PFSK-1 (cell line): ENCODE data around the gene KLHL24.

Source experiments
- FOXP2 ChIP-seq: optimal IDR thresholded peaks from 2 replicates; pipeline ENCODE3; 2011; ENCODE audit warnings: borderline replicate concordance, control low read depth, inconsistent platforms; ENCODE audit not compliant: insufficient read depth; ENCODE audit errors: extremely low read length, extremely low read depth
- POLR2AphosphoS5 ChIP-seq: IDR thresholded peaks from 2 replicates; pipeline ENCODE4 v1.6.1; 2012; ENCODE audit warnings: low read depth, mild to moderate bottlenecking, control low read depth, low read length, moderate library complexity
- SIN3A ChIP-seq: IDR thresholded peaks from 2 replicates; pipeline ENCODE4 v1.6.1; 2012; ENCODE audit warnings: mild to moderate bottlenecking, low read length, moderate library complexity, borderline replicate concordance; ENCODE audit not compliant: insufficient read depth
- TAF1 ChIP-seq: IDR thresholded peaks from 2 replicates; pipeline ENCODE4 v1.6.1; 2012; ENCODE audit warnings: low read length, control low read depth, borderline replicate concordance; ENCODE audit not compliant: insufficient read depth
- TF ChIP-seq, protein P1 (sequence below), 2 experiments: IDR thresholded peaks; 2 replicates each; pipeline versions ENCODE4 v1.6.1 to v1.8.0; 2011 to 2012; ENCODE audit warnings: low read depth in 2 of 2, low read length in 2 of 2, control low read depth in 1 of 2, inconsistent platforms in 1 of 2, mild to moderate bottlenecking in 1 of 2, moderate library complexity in 1 of 2; ENCODE audit not compliant: insufficient read depth in 1 of 2

The KLHL24 gene

DNA sequence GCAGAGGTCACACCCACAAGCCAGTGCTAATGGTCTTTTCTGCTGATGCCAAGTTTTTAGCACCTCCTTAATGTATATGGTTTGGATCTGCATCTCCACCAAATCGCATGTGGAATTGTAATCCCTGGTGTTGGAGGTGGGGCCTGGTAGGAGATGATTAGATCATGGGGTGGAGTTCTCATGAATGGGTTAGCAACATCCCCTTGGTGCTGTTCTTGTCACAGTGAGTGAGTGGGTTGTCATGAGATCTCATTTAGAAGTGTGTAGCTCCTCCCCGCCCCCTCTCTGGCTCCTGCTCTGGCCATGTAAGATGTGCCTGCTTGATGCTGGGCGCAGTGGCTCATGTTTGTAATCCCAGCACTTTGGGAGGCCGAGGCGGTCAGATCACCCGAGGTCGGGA lies 42.6 kb upstream of the KLHL24 start:
- TF ChIP-seq TAF1: no peak
- TF ChIP-seq SIN3A: no peak
- TF ChIP-seq, protein P1, sequence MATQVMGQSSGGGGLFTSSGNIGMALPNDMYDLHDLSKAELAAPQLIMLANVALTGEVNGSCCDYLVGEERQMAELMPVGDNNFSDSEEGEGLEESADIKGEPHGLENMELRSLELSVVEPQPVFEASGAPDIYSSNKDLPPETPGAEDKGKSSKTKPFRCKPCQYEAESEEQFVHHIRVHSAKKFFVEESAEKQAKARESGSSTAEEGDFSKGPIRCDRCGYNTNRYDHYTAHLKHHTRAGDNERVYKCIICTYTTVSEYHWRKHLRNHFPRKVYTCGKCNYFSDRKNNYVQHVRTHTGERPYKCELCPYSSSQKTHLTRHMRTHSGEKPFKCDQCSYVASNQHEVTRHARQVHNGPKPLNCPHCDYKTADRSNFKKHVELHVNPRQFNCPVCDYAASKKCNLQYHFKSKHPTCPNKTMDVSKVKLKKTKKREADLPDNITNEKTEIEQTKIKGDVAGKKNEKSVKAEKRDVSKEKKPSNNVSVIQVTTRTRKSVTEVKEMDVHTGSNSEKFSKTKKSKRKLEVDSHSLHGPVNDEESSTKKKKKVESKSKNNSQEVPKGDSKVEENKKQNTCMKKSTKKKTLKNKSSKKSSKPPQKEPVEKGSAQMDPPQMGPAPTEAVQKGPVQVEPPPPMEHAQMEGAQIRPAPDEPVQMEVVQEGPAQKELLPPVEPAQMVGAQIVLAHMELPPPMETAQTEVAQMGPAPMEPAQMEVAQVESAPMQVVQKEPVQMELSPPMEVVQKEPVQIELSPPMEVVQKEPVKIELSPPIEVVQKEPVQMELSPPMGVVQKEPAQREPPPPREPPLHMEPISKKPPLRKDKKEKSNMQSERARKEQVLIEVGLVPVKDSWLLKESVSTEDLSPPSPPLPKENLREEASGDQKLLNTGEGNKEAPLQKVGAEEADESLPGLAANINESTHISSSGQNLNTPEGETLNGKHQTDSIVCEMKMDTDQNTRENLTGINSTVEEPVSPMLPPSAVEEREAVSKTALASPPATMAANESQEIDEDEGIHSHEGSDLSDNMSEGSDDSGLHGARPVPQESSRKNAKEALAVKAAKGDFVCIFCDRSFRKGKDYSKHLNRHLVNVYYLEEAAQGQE (IDR thresholded peaks at IDR 0.05; ENCODE audit: insufficient read depth in 1 of 2, low read depth in 2 of 2, low read length in 2 of 2): no peak
- TF ChIP-seq POLR2AphosphoS5: no peak
- no peak for TF ChIP-seq FOXP2

DNA sequence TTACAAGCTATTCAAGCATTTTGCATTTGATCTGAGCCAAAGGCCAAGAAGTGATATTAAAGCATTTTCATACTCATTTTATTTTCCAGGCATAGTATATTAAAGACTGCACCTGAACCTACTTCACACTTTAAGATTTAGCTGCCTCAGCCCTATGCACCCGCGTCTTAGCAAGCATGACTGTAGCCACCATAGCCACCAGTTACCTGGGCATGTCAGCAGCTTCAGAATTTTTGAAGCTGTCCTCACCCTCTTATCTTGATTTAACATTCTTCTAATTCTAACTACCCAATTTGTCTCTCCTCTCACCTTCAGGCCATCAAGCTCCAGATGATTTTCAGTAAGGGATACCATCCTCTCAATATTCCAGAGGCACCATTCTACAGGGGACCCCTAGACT lies 40.8 kb upstream of the KLHL24 start:
- TF ChIP-seq, protein P1 (IDR thresholded peaks at IDR 0.05; ENCODE audit: insufficient read depth in 1 of 2, low read depth in 2 of 2, low read length in 2 of 2): no peak
- no peak for TF ChIP-seq POLR2AphosphoS5
- no peak for TF ChIP-seq TAF1
- no peak for TF ChIP-seq FOXP2
- TF ChIP-seq SIN3A: no peak

DNA sequence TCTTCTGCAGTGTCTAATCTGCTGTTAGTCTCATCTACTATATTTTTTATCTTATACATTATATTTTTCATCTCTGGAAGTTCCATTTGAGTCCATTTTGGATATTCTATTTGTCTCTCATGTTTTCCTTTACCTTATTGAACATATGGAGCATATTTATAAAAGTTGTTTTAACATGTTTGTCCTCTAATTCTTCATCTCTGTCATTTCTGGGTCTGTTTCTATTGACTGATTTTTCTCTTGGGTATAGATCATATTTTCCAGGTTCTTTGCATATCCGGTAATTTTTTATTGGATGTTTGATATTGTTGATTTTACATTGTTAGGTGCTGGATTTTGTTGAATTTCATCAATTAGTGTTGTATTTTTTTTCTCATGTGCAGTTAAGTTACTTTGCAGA lies 37.5 kb upstream of the KLHL24 start:
- TF ChIP-seq FOXP2 (no peak), POLR2AphosphoS5 (no peak), SIN3A (no peak), TAF1 (no peak)
- TF ChIP-seq, protein P1 (IDR thresholded peaks at IDR 0.05; ENCODE audit: insufficient read depth in 1 of 2, low read depth in 2 of 2, low read length in 2 of 2): no peak

DNA sequence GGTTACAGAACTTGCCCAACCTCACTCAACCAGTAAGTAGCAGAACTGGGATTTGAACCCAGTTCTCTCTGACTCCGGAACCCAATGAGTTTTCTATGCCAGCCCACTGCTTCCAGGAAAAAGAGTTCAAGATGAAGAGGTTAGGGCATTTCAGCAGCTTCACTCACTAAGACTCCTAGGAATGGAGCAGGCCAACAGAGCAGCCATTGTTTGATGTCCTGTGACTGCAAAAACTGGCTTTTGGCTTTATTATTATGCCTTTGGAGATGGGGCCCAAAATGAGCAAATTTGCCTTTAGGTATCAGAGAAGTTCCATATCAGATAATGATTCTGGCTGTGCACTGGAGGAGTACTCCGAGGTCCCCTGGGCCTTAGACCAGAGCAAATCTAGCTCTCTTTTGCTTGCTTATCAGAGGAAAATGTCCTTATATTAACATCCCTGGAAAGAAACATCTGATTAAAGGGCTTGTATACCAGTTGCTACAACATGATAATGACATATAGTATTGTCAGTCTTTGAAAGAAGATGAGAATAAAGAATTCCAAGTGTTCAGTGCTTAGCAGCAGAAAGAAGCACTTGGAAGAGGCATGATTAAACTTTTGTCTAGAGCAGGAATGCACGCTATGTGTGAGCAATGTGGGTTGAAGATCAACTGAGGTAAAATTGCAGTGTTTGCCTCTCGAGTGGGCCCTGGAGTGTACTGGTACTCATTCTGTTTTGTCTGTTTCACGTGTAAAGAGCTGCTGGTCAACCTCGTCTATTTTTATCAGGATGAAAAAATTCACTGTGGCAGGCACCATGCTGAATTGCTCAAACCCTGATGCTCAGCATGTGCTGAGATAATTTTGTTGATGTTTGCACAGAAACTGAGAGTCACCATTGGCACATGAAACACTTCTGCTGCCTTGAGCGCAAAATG lies 21.8 kb upstream of the KLHL24 start:
- no peak for TF ChIP-seq FOXP2
- TF ChIP-seq, protein P1 (IDR thresholded peaks at IDR 0.05; ENCODE audit: insufficient read depth in 1 of 2, low read depth in 2 of 2, low read length in 2 of 2): no peak
- TF ChIP-seq POLR2AphosphoS5: no peak

DNA sequence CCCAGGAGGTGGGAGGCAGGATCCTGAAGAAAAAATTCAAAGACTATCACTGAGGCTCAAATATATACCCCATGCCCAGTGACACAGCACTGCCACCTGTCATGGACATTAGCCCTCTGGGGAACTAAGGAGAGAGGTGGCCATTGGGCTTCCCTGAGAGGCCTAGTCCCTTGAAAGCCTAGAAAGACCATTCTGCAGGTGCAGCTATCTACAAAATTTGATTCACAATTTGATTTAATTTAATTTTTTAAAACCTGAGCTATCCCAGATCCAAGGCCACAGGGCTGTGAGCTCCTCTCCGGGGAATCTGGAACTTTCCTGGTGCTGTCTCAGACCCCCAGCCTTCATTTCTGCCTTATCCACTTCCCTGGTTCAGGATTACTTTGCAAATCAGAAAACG lies 16.9 kb upstream of the KLHL24 start:
- TF ChIP-seq POLR2AphosphoS5: no peak
